ENCODE results near the gene PEX5L.

Gene PEX5L

DNA sequence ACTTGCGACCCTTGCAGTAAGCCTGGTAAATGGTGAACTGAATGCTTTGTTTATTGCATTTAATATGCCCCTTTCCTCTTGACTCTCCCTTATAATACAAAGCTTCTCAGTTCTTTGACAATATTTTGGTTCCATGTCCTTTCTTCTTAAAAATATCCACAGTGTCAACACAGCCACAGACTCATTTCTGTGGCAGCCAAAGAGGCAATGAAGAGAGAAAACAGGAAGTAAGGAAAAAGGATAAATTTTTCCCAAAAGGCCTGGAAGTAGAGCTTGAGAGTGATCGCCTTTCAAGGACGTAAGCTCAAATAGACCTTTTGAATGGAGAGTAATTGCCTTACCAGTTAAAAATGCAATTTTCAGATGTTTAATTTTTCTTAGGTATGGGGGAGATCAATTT, 59.4 kb downstream of the PEX5L start:
- FAIRE-seq, result no peak
- TF ChIP-seq POLR2A (IDR thresholded peaks at IDR 0.05; ENCODE audit: low read depth, low read length), result no peak
- no peak for DNase-seq (ENCODE audit: insufficient read length, low spot score)

DNA sequence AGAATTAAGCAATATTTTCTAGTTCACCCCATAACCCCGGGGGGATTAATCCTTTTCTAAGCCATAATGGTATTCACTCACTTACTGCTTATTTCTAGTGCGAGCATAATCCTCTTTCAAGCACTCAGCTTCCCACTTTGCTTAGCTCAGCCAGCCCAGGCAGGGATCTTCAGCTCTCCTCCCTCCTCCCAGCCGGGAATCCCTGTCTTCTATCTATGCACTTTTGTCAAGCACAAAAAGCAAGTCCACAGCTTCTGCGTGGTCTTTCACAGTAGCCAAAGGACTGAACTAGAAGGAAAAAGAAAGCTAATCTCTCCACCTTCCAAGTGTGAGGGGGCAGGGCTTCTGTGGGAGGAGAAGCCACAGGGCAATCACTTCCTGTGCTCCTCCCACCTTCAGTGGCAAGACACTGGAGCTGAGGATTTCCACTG, 62.8 kb downstream of the PEX5L start:
- no peak for TF ChIP-seq POLR2A (IDR thresholded peaks at IDR 0.05; ENCODE audit: low read depth, low read length)
- FAIRE-seq (peak; percentile 90), DNase-seq (ENCODE audit: insufficient read length, low spot score) (no peak)

DNA sequence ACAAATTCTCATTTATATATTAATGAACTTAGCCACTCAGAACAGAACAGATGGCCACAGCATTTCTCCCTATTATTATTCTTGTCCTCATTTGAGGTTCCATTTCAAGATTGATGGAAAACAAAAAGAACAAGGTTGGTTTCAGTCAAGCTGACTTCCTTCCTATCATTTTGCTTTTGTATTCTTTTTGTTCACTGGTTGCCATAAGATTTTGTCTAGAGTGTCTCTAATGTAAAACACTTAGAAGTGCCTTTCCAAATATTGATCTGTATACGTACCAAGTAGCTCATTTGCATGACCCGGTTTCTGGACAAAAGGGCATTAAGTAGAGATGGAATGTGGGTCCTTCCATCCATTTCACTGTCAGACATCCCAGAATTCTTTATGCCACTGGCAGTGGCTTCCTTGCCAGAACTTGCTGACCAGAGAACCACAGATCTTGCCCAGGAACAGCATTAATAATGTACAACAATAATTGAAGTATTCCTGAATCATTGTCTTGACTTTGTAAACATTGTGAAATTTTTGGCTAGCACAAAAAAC, 63.8 kb downstream of the PEX5L start:
- no peak for TF ChIP-seq POLR2A (IDR thresholded peaks at IDR 0.05; ENCODE audit: low read depth, low read length)
- DNase-seq (ENCODE audit: insufficient read length, low spot score) (no peak), FAIRE-seq (peak; percentile 57)

DNA sequence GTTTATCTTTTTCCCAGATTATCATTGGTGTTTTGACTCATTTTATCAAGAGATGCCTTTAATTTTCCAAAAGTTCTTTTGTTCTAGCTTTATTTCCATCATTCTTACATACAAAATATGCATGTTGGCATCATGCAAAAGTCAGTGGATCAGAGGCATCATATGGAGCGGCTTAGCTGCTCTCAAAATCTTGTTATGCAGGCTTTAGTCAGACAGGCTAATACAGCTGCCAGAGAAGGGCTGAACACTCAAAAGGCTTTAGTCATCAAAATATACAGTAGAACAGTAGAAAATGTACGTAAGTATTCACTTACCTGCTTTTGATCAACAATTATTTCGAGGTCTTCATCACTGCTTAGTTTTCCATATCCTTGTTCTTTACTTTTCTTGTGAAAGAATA, 65.5 kb downstream of the PEX5L start:
- TF ChIP-seq POLR2A (IDR thresholded peaks at IDR 0.05; ENCODE audit: low read depth, low read length), result no peak
- FAIRE-seq, result peak; percentile 23
- DNase-seq (ENCODE audit: insufficient read length, low spot score), result no peak

DNA sequence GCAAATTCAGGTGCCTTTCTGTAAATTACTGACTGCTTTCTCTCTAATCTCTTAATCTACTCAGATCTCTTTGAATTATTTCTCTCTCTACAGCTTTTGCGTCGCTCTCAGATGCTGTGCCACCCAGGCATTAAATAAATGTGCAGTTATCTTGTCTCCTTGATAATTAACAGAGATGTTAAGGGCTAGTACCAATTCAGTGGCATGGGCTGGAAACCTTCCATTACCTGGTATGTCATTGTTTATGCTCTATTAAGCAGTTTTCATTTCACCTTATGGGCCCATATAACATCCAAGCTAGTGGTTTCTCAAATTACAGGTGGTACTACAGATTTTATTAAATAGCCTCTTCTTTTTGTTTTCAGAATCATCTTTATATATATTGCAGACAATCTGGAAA, 66.0 kb downstream of the PEX5L start:
- no peak for DNase-seq (ENCODE audit: insufficient read length, low spot score)
- TF ChIP-seq POLR2A (IDR thresholded peaks at IDR 0.05; ENCODE audit: low read depth, low read length), result no peak
- no peak for FAIRE-seq

DNA sequence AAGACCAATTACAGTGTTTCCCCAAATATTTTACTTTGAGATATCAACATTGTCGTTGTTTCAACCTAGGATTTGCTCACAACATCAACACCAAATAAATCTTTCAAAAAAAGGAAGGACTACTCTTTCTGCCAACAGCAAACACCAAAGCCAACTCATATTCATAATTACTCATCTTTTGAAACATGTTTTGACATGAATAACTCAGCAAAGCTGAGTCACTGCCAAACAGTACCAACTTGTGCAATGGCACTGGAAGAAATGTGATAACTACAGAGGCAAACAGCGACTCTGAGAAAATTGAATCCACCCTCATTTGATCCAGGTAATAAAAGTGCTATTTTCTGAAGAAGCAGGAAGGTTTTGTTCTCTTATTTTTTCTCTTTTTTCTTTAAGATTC, 67.2 kb downstream of the PEX5L start:
- FAIRE-seq (peak; percentile 98), DNase-seq (ENCODE audit: insufficient read length, low spot score) (peak; percentile 12)
- TF ChIP-seq POLR2A (IDR thresholded peaks at IDR 0.05; ENCODE audit: low read depth, low read length), result no peak

DNA sequence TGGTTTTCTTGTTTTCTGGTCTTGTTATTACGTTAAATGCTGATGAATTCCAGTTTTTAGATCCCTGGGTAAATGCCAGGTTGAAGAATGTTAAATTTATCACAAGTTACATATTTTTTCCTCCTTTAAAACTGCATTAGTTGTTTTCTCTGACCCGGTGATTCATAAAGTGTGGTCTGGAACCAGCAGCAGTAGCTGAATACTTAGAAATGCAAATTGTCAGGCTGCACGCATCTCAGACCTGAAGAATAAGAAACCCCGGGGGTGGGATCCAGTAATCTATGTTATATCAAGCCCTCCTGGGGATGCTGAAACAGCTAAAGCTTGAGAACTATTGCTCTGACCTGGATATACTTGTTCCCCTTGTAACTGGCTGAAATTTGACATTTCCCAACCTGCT, 69.1 kb downstream of the PEX5L start:
- FAIRE-seq, result peak; percentile 88
- TF ChIP-seq POLR2A (IDR thresholded peaks at IDR 0.05; ENCODE audit: low read depth, low read length), result no peak
- DNase-seq (ENCODE audit: insufficient read length, low spot score), result no peak

DNA sequence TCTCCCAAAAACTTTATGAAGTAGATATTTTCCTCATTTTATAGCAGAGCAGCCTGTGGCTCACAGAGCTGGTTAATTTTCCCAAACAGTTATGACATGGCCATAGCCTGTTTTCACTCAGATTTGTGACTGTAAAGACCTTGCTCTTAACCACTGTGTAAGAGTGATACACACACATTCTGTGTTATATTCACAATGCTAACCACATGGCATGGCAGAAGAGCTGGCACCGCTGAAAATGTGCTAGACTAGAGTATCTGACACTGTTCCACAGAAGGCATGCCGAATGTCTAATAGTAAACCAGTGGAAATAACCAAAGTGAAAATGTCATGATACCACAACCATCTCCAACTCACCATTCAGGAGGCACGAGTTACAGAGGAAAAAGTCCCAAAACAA, 71.8 kb downstream of the PEX5L start:
- TF ChIP-seq POLR2A (IDR thresholded peaks at IDR 0.05; ENCODE audit: low read depth, low read length), result no peak
- no peak for FAIRE-seq
- no peak for DNase-seq (ENCODE audit: insufficient read length, low spot score)

DNA sequence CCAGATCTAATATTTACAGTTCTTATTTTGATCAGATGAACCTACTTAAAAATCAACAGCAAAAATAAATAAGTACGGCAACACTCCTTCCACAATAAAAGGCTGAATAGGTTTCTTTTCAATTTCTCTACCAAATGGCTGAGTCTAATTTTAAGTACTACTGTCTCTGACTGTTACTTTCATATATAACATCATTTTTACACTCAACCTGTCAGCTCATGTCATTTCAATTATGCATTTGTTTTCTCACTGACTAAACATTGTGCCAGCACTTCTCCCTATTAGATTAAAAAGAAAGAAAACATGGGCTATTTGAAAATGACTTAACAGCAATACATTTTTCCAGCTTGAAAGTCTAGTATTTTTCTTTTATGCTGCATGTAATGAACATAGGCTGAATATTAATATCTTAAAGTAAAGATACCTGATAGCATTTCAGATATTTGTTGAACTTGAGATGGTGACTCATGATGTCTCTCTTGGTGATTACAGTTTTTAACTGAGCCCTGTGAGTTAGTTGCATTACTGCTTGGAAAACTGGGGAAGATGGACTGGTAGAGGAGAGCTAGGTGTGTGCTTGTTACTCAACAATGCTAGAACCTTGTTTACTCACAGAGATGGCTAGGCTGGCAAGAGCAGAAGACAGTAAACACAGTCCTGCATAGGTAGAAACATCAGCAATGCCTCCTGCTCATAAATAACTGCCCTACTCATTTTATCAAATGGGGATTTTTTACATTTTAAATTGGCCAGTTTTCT, 73.9 kb downstream of the PEX5L start:
- DNase-seq (ENCODE audit: insufficient read length, low spot score) (no peak), FAIRE-seq (peak; percentile 61)
- TF ChIP-seq POLR2A (IDR thresholded peaks at IDR 0.05; ENCODE audit: low read depth, low read length), result no peak

DNA sequence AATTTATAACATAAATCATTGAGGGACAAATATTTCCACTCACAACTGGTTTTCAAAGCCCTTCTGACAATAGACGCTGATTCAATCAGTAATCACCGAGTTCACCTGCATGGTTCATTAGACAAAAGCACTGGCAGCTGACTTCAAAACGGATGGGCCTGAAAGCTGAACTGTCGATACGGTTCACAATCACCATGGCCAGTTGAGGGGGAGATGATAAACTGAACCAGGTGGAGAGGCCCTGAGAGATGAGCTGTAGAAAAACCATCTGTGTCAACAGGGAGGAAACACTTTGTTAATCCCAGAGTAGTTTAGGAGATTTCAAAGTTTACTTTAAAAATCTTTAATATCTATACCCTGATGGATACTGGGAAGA, 75.0 kb downstream of the PEX5L start:
- DNase-seq (ENCODE audit: insufficient read length, low spot score) (no peak), FAIRE-seq (no peak)
- TF ChIP-seq POLR2A (IDR thresholded peaks at IDR 0.05; ENCODE audit: low read depth, low read length), result no peak

DNA sequence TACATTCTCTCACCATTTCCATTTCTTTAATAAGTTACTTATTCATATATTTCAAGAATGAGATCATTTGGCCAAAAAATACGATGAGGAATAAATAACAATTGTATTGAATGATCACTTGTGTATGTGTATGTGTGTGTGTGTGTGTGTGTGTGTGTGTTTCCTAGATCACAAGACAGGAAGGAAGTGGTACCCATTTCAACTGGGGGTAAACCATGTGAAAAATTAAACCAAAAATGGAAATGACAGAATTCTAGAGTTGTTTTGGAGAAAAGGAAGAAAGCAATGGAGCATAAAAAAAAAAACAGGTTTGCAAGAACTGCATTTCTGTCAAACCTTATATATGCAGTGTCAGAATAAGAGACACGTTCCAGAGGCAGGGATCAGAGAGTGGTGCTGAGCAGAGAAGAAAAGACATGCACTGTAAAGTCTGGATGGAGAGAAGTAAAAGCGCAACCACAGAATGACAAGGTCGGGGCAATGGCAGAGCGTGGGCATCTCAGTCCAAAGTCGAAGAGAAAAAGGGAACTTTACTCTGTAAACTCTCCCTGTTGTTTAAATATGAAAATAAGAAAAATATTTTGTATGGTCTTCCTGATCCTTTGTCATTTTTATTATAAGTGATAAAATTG, 75.5 kb downstream of the PEX5L start:
- no peak for TF ChIP-seq POLR2A (IDR thresholded peaks at IDR 0.05; ENCODE audit: low read depth, low read length)
- no peak for FAIRE-seq
- no peak for DNase-seq (ENCODE audit: insufficient read length, low spot score)

DNA sequence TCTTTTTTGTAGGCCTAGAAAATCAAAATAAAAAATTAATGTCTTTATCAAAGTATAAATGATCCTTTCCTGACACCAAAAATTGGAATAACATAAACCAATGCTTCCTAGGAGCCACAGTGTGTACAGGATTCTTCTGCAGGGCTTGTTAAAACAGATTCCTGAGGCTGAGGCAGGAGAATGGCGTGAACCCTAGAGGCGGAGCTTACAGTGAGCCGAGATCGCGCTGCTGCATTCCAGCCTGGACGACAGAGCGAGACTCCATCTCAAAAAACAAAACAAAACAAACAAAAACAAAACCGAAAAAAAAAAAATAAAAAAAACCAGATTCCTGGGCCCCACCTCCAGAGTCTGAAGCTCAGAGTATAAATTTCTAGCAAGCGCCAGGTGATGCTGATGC, 78.0 kb downstream of the PEX5L start:
- no peak for DNase-seq (ENCODE audit: insufficient read length, low spot score)
- no peak for FAIRE-seq

DNA sequence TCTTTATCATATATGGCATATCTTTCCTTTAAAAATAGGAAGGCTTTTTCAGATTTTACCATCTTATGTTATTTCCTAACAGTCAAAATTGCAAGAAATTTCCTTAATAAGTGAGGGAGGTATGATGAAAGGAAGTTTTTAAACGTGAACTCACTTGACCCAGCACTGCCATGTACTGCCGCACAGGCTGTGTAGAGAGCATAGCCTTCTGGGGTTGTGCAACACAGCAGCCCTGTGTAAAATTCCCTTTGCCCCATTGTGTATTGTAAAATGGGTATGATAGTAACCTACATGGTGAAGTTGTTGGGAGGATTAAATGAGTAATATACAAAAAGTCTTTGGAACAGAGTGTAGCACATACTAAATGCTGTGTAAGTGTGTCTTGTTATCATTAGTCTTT, 78.6 kb downstream of the PEX5L start:
- TF ChIP-seq POLR2A (IDR thresholded peaks at IDR 0.05; ENCODE audit: low read depth, low read length), result no peak
- DNase-seq (ENCODE audit: insufficient read length, low spot score), result no peak
- FAIRE-seq, result no peak

More for the DNA sequence above, 78.0 kb downstream of the PEX5L start:
- no peak for TF ChIP-seq POLR2A (IDR thresholded peaks at IDR 0.05; ENCODE audit: low read depth, low read length)

DNA sequence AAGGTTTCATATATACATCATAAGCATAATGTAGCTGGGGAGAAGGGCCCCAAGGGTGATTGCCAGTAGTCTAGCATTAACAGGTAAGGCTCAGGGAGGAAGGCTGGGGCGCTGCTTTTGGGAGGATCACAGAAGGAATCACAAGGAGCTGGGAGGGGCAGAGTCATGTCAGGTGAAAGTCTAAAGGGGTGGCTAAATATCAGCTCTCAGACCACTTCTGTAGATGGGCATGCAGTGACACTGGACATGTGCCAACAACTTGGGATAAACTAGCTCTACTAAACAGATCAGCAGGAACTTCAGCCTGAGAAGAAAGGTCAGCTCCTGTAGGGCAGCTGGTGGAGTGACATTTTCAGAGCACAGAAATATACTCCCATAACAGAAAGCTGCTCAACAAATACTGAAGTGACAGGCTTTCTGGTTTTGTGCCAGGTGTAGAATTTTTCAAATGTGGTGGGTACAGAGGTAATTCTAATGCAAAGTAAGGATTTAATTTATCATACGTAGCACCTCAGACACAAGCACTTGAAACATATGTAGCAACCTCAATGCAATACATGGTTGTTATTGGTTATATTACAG, 79.4 kb downstream of the PEX5L start:
- FAIRE-seq, result no peak
- TF ChIP-seq POLR2A (IDR thresholded peaks at IDR 0.05; ENCODE audit: low read depth, low read length), result no peak
- DNase-seq (ENCODE audit: insufficient read length, low spot score), result no peak

DNA sequence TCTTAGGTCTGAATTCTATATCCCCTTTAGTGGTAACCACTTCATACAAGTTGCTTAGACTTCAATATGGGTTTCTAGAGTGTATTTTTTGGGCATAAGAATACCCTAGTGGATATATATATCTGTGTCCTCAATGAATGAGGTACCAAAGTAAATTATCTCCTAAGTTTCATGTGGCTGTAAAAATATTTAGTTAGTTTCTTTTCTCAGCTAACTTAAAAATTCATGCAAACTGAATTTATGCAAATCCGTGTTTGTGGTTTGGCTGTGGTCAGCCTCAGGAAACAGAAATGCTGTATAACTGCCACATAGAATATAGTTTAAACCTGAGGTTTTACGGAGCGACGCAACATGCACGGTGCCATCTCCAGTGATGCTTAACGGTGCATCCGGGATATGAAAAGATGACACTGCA, 80.3 kb downstream of the PEX5L start:
- DNase-seq (ENCODE audit: insufficient read length, low spot score), result no peak
- no peak for FAIRE-seq
- no peak for TF ChIP-seq POLR2A (IDR thresholded peaks at IDR 0.05; ENCODE audit: low read depth, low read length)
